Measurements from ENCODE around the gene FGF12.
A peak's percentile ranks its signal among the peaks of the same experiment; 100 is the strongest.

FGF12 gene

DNA sequence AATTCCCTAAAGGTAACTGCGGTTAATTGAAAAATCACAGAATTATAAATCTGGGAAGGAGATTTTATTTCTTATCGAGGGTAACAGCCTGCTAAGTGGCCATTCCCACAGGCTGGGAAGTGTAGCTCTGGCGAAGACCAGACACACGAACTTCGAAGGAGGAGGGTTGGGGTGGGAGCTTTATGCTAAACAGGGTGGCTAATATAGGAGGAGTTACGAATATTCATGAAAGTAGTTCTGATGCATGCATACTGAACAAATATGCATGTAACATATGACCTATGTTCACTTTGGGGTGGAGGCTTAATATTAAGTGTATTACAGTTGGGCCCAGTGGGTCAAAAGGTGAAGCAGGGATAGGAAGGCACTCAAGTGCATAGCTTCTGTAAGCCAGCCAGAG lies 221.6 kb downstream of the FGF12 start:
- DNase-seq (ENCODE audit: low read depth in 2 of 2, low spot score in 1 of 2) = no peak

- no peak for DNase-seq (ENCODE audit: low read depth in 2 of 2, low spot score in 1 of 2)
Measured at GRCh38 chr3:192501401-192501800, 225.9 kb downstream of the FGF12 start.

- no peak for DNase-seq (ENCODE audit: low read depth in 2 of 2, low spot score in 1 of 2)
Measured at GRCh38 chr3:192496905-192497587, 230.3 kb downstream of the FGF12 start.

GRCh38 chr3:192494174-192494573 lies 233.2 kb downstream of the FGF12 start:
- DNase-seq (ENCODE audit: low read depth in 2 of 2, low spot score in 1 of 2) = no peak

DNA sequence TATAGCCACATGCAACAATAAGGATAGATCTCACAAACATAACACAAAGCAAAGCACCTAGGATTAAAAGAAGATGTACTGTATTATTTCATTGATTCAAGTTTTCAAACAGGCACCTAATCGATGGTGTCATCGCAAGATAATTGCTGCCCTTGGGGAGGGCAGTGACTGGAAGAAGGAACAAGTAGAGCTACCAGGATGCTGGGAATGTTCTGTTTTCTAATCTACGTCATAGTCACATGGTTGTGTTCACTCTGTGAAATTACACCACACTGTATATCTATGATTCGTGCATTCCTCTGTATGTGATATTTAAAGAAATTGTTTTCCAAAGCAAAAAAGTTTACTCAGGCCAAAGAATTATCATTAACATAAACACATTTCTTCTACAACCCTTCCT lies 236.6 kb downstream of the FGF12 start:
- no peak for DNase-seq (ENCODE audit: low read depth in 2 of 2, low spot score in 1 of 2)

DNA sequence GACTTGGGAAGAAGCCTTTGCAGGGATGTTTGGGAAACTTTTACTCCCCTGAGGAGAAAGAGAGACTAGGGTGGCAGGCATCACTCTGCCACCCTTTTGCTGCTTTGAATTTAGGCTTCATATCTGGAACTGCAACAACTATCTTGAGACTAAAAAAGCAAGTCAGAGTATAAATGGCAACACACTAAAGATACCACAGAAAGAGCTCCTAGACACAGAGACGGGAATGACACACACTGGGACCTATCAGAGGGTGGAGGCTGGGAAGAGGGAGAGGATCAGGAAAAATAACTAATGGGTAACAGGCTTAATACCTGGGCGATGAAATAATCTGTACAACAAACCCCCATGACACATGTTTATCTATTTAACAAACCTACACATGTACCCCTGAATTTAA lies 237.8 kb downstream of the FGF12 start:
- DNase-seq (ENCODE audit: low read depth in 2 of 2, low spot score in 1 of 2) = no peak

- DNase-seq (ENCODE audit: low read depth in 2 of 2, low spot score in 1 of 2) = no peak
Measured at GRCh38 chr3:192487033-192487432, 240.3 kb downstream of the FGF12 start.

- DNase-seq (ENCODE audit: low read depth in 2 of 2, low spot score in 1 of 2) = no peak
Measured at GRCh38 chr3:192482809-192483208, 244.5 kb downstream of the FGF12 start.

GRCh38 chr3:192482391-192482790 lies 244.9 kb downstream of the FGF12 start:
- no peak for DNase-seq (ENCODE audit: low read depth in 2 of 2, low spot score in 1 of 2)

DNA sequence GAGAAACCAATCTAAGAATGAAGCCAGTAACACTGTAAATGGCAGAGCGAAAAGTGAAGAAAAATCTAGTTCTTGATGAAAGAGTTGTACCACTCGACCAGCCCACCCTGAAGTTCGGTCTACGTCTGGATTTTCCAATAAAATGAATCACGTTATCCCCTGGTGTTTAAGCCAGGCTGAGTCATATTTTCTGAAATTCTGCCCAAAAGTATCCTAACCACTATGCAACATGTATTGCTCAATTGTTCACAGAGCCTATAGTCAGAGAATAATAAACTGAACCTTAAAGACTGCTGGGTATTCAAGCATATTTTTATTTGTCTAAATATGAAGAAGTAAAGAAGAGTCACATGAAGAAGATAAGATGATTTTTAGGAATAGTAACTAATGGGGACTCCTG lies 245.7 kb downstream of the FGF12 start:
- DNase-seq (ENCODE audit: low read depth in 2 of 2, low spot score in 1 of 2) = no peak

DNA sequence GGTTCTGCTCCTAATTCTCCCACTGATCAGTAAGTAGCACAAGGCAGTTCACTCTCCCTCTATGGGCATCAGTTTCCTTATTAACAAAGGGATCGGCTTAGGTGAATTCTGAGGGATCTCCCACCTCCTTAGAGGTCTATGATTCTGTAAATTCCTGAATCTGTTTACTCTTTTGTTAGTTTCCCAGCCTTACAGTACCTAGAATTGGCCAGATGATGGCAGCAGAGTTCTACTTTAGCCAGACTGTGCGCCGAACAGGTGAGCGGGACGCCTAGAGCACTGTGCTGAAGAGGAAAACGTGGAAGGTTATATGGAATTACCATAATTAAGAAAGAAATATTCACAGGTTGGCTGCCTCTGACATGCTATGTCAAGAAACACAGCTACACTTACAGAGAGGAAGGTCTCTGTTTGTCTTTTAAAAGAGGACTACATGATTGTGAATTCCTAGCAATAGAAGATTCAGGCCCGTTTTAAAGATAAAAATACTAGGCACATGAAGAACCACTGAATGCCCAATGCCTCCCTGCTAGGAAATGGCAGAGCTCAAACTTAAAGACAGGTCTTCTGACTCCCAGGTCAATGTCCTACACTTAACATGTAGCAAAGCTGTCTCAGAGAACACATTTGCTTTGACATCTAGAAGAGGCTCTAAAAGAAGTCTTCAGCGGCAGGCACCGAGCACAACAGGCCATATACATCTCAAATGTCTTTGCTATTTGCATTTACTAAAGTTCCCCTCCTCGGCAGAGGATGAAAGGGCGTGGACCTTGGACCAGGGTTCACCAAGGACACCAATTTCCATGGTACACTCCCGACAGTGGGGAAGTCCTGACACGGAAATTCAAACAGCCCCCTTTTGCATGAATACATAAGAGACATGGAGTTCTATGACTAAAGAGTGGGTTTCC lies 259.9 kb downstream of the FGF12 start:
- peak in 1 of 2 donors; percentile 1 for DNase-seq (ENCODE audit: low read depth in 2 of 2, low spot score in 1 of 2)

- DNase-seq (ENCODE audit: low read depth in 2 of 2, low spot score in 1 of 2) = no peak
Measured at GRCh38 chr3:192449036-192449435, 278.3 kb downstream of the FGF12 start.

DNA sequence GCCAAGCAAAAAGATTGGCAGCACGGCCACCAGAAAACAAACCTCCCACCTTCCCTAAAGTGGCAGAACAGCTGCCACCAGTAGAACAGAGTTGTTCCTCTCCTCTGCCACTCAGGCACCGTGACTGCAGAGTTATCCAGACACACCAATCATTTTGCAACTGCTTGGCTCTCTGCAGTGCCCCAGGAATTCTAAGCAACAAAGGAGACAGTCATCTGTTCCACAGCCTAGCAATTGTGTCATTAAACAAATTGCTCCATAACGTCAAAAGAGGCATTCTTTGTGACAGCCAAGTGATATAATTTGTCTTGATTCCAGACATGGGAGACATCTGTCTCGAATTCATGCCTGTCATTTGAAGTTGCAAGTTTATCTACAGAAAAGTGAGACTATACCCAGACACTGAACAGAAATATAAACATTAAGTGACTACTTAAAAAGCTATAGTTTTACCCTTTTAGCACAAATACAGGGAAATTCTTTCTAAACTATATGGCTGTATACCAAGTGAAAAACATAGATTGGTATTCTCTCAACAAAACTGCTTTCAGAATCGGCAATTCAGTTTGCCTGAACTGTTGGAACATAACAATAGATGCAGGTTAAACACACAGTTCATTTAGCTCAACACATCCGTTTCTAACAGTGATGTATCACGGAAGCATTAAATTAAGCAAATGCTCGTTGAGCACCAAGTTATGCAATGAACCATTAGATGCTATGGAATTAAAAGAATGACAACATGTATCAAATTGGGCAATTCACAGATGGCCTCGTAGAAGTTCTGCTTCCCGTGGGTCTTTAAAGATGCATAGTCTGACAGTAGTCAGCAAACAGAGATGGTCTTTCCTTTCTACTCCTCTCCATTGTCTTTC lies 281.3 kb downstream of the FGF12 start:
- no peak for DNase-seq (ENCODE audit: low read depth in 2 of 2, low spot score in 1 of 2)

GRCh38 chr3:192444791-192445106 lies 282.6 kb downstream of the FGF12 start:
- DNase-seq (ENCODE audit: low read depth in 2 of 2, low spot score in 1 of 2) = no peak

GRCh38 chr3:192444096-192444790 lies 283.1 kb downstream of the FGF12 start:
- DNase-seq (ENCODE audit: low read depth in 2 of 2, low spot score in 1 of 2) = peak in 1 of 2 donors; percentile 9

GRCh38 chr3:192435241-192435640 lies 292.1 kb downstream of the FGF12 start:
- DNase-seq (ENCODE audit: low read depth in 2 of 2, low spot score in 1 of 2) = no peak

DNA sequence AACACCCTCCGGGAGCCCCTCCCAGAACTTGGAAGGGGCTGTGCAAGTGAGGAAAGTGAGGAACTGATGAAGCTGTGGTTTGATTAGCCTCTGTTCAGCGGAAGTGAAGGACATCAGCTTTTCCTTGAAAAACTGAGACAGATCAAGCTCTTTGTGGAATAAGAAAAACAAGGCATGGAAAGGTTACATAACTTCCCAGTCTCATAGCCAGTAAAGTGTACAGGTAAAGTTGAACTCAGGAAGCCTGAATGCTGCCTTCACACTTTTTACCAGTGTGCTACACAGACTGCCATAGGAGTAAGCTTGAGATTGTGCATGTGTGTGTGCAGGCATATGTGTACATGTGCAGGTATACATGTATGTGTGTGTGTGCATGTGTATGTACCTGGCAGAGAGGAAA lies 293.2 kb downstream of the FGF12 start:
- no peak for DNase-seq (ENCODE audit: low read depth in 2 of 2, low spot score in 1 of 2)

GRCh38 chr3:192433704-192434103 lies 293.6 kb downstream of the FGF12 start:
- DNase-seq (ENCODE audit: low read depth in 2 of 2, low spot score in 1 of 2) = no peak

DNA sequence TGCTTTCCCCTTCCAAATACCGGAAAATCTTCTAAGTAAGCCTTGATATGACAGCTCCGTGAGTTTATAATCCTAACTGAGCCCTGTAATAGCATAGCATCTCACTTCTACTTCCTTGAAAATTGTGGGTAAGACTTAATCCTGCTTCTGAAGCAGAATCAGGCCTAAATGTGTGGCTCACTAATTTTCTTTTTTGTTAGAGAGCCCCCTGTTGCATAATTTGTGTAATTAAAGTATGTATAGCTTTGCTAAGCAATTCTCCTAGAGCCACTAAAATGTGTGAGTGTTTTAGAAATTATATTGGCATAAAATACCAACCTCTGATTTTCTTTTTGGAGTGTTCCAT lies 304.4 kb downstream of the FGF12 start:
- no peak for DNase-seq (ENCODE audit: low read depth in 2 of 2, low spot score in 1 of 2)

DNA sequence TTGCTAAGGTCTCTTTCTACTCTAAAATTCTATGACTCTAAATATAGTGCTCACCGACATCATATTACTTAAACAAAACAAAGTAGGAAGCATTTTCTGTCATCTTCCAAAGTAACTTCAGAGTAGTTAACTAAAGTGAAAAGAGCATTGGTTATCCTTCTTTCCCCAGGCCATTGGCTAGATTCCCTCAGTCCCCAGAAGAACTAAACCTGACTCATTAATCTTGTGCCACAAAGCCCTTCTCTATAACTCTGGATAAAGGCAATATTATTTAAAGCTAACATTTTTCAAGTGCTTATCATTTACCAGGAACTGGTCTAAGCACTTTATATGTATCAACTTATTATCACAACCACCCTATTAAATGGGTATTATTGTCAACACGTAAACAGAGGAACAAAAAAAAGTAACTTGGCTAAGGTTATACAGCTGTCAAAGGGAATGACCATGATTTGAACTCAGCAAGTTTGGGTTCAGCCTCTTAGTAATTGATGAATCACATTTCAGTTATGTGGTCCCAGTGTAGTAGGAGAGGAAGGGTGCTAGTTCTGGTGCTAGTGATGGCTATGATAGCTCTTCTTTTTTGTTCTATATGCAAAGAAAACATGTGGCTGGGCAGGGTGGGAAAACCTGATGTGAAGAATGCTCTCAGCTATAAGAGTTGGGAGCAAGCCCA lies 304.9 kb downstream of the FGF12 start:
- DNase-seq (ENCODE audit: low read depth in 2 of 2, low spot score in 1 of 2) = no peak

DNA sequence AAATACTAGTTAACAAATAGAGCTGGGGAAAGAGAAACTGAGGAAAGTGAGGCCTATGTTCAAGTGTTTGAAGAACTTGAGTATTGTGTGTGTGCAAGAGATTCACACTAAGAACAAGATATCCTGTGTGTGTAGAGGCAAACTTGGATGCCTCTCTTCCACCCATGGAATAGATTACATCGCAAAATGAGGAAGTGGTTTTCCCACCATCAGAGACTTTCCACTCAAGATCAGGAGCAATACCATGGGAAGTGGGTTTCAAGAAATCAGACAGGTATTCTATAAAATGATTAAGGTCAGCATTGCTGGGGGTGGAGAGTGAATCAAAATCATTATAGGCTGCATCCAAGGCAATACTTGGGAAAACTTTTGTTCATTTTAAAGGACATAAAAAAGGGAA lies 308.0 kb downstream of the FGF12 start:
- DNase-seq (ENCODE audit: low read depth in 2 of 2, low spot score in 1 of 2) = no peak

All from stimulated activated CD8-positive, alpha-beta memory T cell treated with anti-CD3 and anti-CD28 coated beads, Interleukin-4, amount 100 ng/mL, for 1 hour (primary cell).